CD14-positive monocyte (primary cell): ENCODE data around the gene SGK2. TPM values are rescaled to one million over a fixed set of nuclear protein-coding genes. Genes with fewer than 3 reads are reported as not detected.
A peak's percentile ranks its signal among the peaks of the same experiment; 100 is the strongest.

ENCODE experiments used
- DNase-seq, 3 donors: peaks; one replicate each; pipeline ENCODE4 v3.0.0-alpha.2; 2011 to 2022
- H2AFZ ChIP-seq: 2 replicates; pipeline ENCODE4 v1.6.0; 2012; ENCODE audit warnings: mild to moderate bottlenecking, low read depth, low read length, inconsistent platforms; ENCODE audit not compliant: insufficient read depth, poor library complexity, severe bottlenecking
- H3K27ac ChIP-seq, 2 donors: 1 replicate in 1 of 2; 2 replicates in 1 of 2; pipeline ENCODE4 v1.5.1; 2012 to 2013; ENCODE audit warnings: low read length in 2 of 2, control low read depth in 1 of 2, inconsistent platforms in 1 of 2, low read depth in 1 of 2, mild to moderate bottlenecking in 1 of 2
- H3K27me3 ChIP-seq, 2 donors: one replicate each; pipeline versions ENCODE4 v1.6.0 to v1.6.1; 2011 to 2013; ENCODE audit warnings: low read length in 2 of 2; ENCODE audit not compliant: control insufficient read depth in 2 of 2, insufficient read depth in 2 of 2
- H3K36me3 ChIP-seq, 2 donors: replicated peaks in 1 of 2; 1 replicate in 1 of 2; 2 replicates in 1 of 2; pipeline versions ENCODE4 v1.5.1 to v1.6.1; 2012 to 2013; ENCODE audit warnings: low read length in 2 of 2, control low read depth in 1 of 2, inconsistent platforms in 1 of 2, mild to moderate bottlenecking in 1 of 2; ENCODE audit not compliant: insufficient read depth in 2 of 2, control insufficient read depth in 1 of 2
- H3K4me1 ChIP-seq, 2 donors: 1 replicate in 1 of 2; 2 replicates in 1 of 2; pipeline versions ENCODE4 v1.5.1 to v1.6.1; 2012 to 2013; ENCODE audit warnings: low read length in 2 of 2, control low read depth in 1 of 2, inconsistent platforms in 1 of 2, mild to moderate bottlenecking in 1 of 2, moderate library complexity in 1 of 2; ENCODE audit not compliant: insufficient read depth in 2 of 2, control insufficient read depth in 1 of 2
- H3K4me2 ChIP-seq: replicated peaks from 2 replicates; pipeline ENCODE3; 2012; ENCODE audit warnings: low read length, moderate library complexity, mild to moderate bottlenecking; ENCODE audit not compliant: poor library complexity, severe bottlenecking; ENCODE audit errors: extremely low read depth
- H3K4me3 ChIP-seq, 3 experiments: fragments of 200-600 bp in 1 of 3; sonication (generic) in 1 of 3; replicated peaks in 1 of 3; 1 replicate in 2 of 3; 2 replicates in 1 of 3; pipeline ENCODE4 v1.5.1; 2011 to 2013; ENCODE audit warnings: low read length in 3 of 3, mild to moderate bottlenecking in 3 of 3, control low read depth in 2 of 3, low read depth in 2 of 3, inconsistent platforms in 1 of 3, moderate library complexity in 1 of 3
- H3K79me2 ChIP-seq: 2 replicates; pipeline ENCODE4 v1.6.0; 2012; ENCODE audit warnings: mild to moderate bottlenecking, control low read depth, inconsistent platforms, low read length, moderate library complexity; ENCODE audit not compliant: insufficient read depth
- H3K9ac ChIP-seq: 2 replicates; pipeline ENCODE4 v1.6.0; 2017; ENCODE audit warnings: low read length, mild to moderate bottlenecking; ENCODE audit not compliant: insufficient read depth, poor library complexity, severe bottlenecking
- H3K9me3 ChIP-seq, 2 donors: replicated peaks in 1 of 2; 1 replicate in 1 of 2; 2 replicates in 1 of 2; pipeline versions ENCODE4 v1.5.1 to v1.6.1; 2012 to 2013; ENCODE audit warnings: low read length in 2 of 2, control low read depth in 1 of 2; ENCODE audit not compliant: control insufficient read depth in 1 of 2, insufficient read depth in 1 of 2
- H4K20me1 ChIP-seq: 2 replicates; pipeline ENCODE4 v1.6.0; 2012; ENCODE audit warnings: mild to moderate bottlenecking, low read length, control low read depth, moderate library complexity; ENCODE audit not compliant: insufficient read depth
- H3K27ac Mint-ChIP-seq, 7 donors: one replicate each; pipeline ENCODE4 v1.8.0; 2020; ENCODE audit warnings: mild to moderate bottlenecking in 7 of 7, mixed read lengths in 7 of 7, moderate library complexity in 6 of 7, inconsistent platforms in 2 of 7
- H3K27me3 Mint-ChIP-seq, 3 donors: one replicate each; pipeline ENCODE4 v1.8.0; 2021 to 2022; ENCODE audit warnings: low read depth in 3 of 3, mild to moderate bottlenecking in 3 of 3, mixed read lengths in 3 of 3, moderate library complexity in 3 of 3, inconsistent platforms in 1 of 3
- H3K36me3 Mint-ChIP-seq, 2 donors: one replicate each; pipeline ENCODE4 v1.8.0; 2020; ENCODE audit warnings: mixed read lengths in 2 of 2, inconsistent platforms in 1 of 2, mild to moderate bottlenecking in 1 of 2
- H3K4me1 Mint-ChIP-seq: one replicate; pipeline ENCODE4 v1.8.0; 2020; ENCODE audit warnings: mild to moderate bottlenecking, mixed read lengths
- H3K4me3 Mint-ChIP-seq, 2 donors: one replicate each; pipeline ENCODE4 v1.8.0; 2020; ENCODE audit warnings: mild to moderate bottlenecking in 2 of 2, mixed read lengths in 2 of 2, moderate library complexity in 1 of 2
- H3K9me3 Mint-ChIP-seq, 7 donors: one replicate each; pipeline ENCODE4 v1.8.0; 2020 to 2022; ENCODE audit warnings: mixed read lengths in 7 of 7, mild to moderate bottlenecking in 6 of 7, moderate library complexity in 6 of 7, inconsistent platforms in 2 of 7
- CTCF ChIP-seq: fragments of 200-600 bp; IDR thresholded peaks from one replicate; pipeline ENCODE4 v1.8.0; 2022; ENCODE audit warnings: antibody characterized with exemption, mild to moderate bottlenecking
- WGBS: methylation state at CpG from one replicate; pipeline ENCODE4 v1.1.5; 2013; ENCODE audit warnings: missing lambda C conversion rate; ENCODE audit not compliant: insufficient coverage; 5-methylcytosine and 5-hydroxymethylcytosine counted together
- intact Hi-C, 2 donors: fragments of 100-400 bp; cut with micrococcal nuclease; formaldehyde crosslinking; loops; one replicate each; pipeline versions ENCODE4 v1.15.0 to v1.15.1; 2023
- polyA plus RNA-seq, 3 donors: library from polyadenylated mRNA; depleted of rRNA in 1 of 3; unstranded in 2 of 3; stranded (reverse) in 1 of 3; fragments of 300-500 nt in 2 of 3; fragments of >200 nt in 1 of 3; fragmentation: Illumina TruSeq in 2 of 3; gene quantifications; 1 replicate in 2 of 3; 2 replicates in 1 of 3; pipeline ENCODE4 v1.2.3, GENCODE V29; 2012 to 2021

SGK2 gene
- polyA plus RNA-seq, 3 donors = 0.17 TPM; not detected in 2

DNA sequence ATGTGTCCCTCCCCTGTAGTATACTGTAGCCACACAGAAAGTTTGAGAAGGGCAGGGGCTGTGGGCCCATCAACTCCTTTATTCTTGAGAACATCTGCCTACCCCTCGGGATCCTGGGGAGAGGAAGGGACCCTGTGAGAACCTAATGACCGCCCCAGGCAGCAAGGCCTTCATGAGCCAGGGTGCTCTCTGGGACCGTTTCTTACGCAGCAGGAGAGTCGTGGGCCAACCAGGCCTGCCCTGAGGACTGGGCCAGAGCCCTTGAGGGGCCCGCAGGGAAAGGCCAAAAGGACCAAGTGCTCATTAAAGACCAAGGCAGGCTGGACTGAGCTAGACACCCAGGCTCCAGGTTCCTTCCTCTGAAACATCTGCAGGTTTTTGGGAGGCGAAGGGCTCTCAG is 5.2 kb downstream of the SGK2 start:
- Histone ChIP-seq H3K27me3 (no peaks in the 10 kb centered on the region), H3K4me1 (no peaks in the 10 kb centered on the region), H3K4me2 (no peak overlapping the region), H3K36me3 (no peaks in the 10 kb centered on the region), H2AFZ (no peak overlapping the region), H4K20me1 (no peaks in the 10 kb centered on the region), H3K4me3 (no peak overlapping the region), H3K79me2 (no peaks in the 10 kb centered on the region), H3K27ac (no peak overlapping the region), H3K9ac (no peak overlapping the region), H3K9me3 (no peaks in the 10 kb centered on the region)
- no peaks in the 10 kb centered on the region for H3K27me3 Mint-ChIP-seq
- TF ChIP-seq CTCF = no peak
- no peaks in the 10 kb centered on the region for H3K36me3 Mint-ChIP-seq
- no peak for DNase-seq
- H3K4me1 Mint-ChIP-seq = peaks cover 10% of the 10 kb centered on the region
- no peak overlapping the region for H3K4me3 Mint-ChIP-seq
- intact Hi-C loops = no loop called here
- peak overlapping the region in 1 of 7 donors; percentile 39 for H3K27ac Mint-ChIP-seq
- 98% methylated on average over 7 of the region's 7 CpGs for WGBS
- peaks cover 0 to 2% (median 0%) of the 10 kb centered on the region in 7 donors for H3K9me3 Mint-ChIP-seq

DNA sequence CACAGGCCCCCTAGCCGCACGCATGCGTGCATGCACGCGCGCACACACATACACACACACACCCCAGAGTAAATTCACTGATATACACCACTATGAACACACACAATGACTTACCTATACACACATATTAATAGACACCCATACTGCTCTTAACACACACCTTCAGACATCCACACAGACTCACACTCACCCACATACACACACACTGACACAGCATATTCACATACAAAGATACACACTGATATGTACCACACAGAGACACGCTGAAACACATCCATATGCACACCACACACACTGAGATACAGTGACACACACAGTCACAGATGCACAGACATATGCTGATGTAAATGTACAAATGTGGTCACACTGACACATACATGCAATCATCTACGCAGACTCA is 5.6 kb downstream of the SGK2 start:
- no peaks in the 10 kb centered on the region for H4K20me1 ChIP-seq
- no peak overlapping the region for H3K27ac ChIP-seq
- DNase-seq = no peak
- H3K4me1 ChIP-seq = no peaks in the 10 kb centered on the region
- Mint-ChIP-seq H3K27ac (no peak overlapping the region), H3K4me3 (no peak overlapping the region), H3K36me3 (no peaks in the 10 kb centered on the region), H3K9me3 (peaks cover 0 to 2% (median 0%) of the 10 kb centered on the region in 7 donors), H3K4me1 (peaks cover 6% of the 10 kb centered on the region), H3K27me3 (no peaks in the 10 kb centered on the region)
- no peak for TF ChIP-seq CTCF
- H3K9ac ChIP-seq = no peak overlapping the region
- H3K79me2 ChIP-seq = no peaks in the 10 kb centered on the region
- H3K27me3 ChIP-seq = no peaks in the 10 kb centered on the region
- no peak overlapping the region for H3K4me2 ChIP-seq
- no peak overlapping the region for H2AFZ ChIP-seq
- H3K4me3 ChIP-seq = no peak overlapping the region
- no peaks in the 10 kb centered on the region for H3K9me3 ChIP-seq
- intact Hi-C loops = no loop called here
- 91% methylated on average over 4 of the region's 8 CpGs for WGBS
- H3K36me3 ChIP-seq = no peaks in the 10 kb centered on the region
